OCI-LY7 (cell line): Measurements from ENCODE around the gene DNAH17.

ENCODE experiments used
- CTCF ChIP-seq: fragments of 200-600 bp; sonication (generic); conservative IDR thresholded peaks from 2 replicates; pipeline ENCODE4 v1.5.1; 2014; ENCODE audit warnings: mild to moderate bottlenecking, antibody characterized with exemption, low read length, moderate library complexity, mixed read lengths
- EZH2phosphoT487 ChIP-seq: fragments of 200-600 bp; sonication (generic); IDR thresholded peaks from 2 replicates; pipeline ENCODE4 v1.6.1; 2018; ENCODE audit warnings: low read depth, borderline replicate concordance, mild to moderate bottlenecking, mixed run types, antibody characterized with exemption, low read length, moderate library complexity, mixed read lengths

- no peak for TF ChIP-seq CTCF
- no peak for TF ChIP-seq EZH2phosphoT487
Observed at GRCh38 chr17:78560731-78561130, 16.5 kb downstream of the DNAH17 start.
